Mesothelial cell of epicardium (in vitro differentiated cells): ENCODE results near the gene CSPG4. TPM values are rescaled to one million over a fixed set of nuclear protein-coding genes. Genes with fewer than 3 reads are reported as not detected.
A peak's percentile ranks its signal among the peaks of the same experiment; 100 is the strongest.
"Not testable (repeated sequence)": the region's sequence is repeated elsewhere in the genome, so short reads cannot be mapped to it uniquely, and the experiment has no call there.

Experiments
- DNase-seq, 2 experiments: peaks; one replicate each; pipeline ENCODE4 v3.0.0; 2021; ENCODE audit warnings: low spot score in 2 of 2; ENCODE audit not compliant: unreplicated experiment in 2 of 2
- H3K27ac Mint-ChIP-seq: 2 replicates; pipeline ENCODE4 v1.8.0; 2021; ENCODE audit warnings: mixed read lengths
- H3K27me3 Mint-ChIP-seq: 2 replicates; pipeline ENCODE4 v1.8.0; 2021; ENCODE audit warnings: low read depth, mixed read lengths
- H3K36me3 Mint-ChIP-seq: 2 replicates; pipeline ENCODE4 v1.8.0; 2021; ENCODE audit warnings: mixed read lengths
- H3K4me1 Mint-ChIP-seq: 2 replicates; pipeline ENCODE4 v1.8.0; 2021; ENCODE audit warnings: mixed read lengths
- H3K4me3 Mint-ChIP-seq: 2 replicates; pipeline ENCODE4 v1.8.0; 2021; ENCODE audit warnings: mild to moderate bottlenecking, moderate library complexity, mixed read lengths
- H3K9me3 Mint-ChIP-seq: 2 replicates; pipeline ENCODE4 v1.8.0; 2021; ENCODE audit warnings: mixed read lengths
- CTCF ChIP-seq: fragments of 200-600 bp; sonication (generic); IDR thresholded peaks from one replicate; pipeline ENCODE4 v1.5.0; 2021; ENCODE audit warnings: antibody characterized with exemption; ENCODE audit not compliant: unreplicated experiment
- total RNA-seq: library from RNA; stranded (reverse); gene quantifications from 3 replicates; pipeline ENCODE4 v1.2.1, GENCODE V29; 2021

CSPG4 gene
- total RNA-seq, 1 donor from 2014 or later, result 11.4 TPM

GRCh38 chr15:75738647-75739325 lies 26.1 kb upstream of the CSPG4 start:
- no peak for TF ChIP-seq CTCF
- H3K27me3 Mint-ChIP-seq, result peaks cover 9% of the 10 kb centered on the region
- H3K27ac Mint-ChIP-seq, result peak overlapping the region; percentile 6
- H3K9me3 Mint-ChIP-seq, result peaks cover 8% of the 10 kb centered on the region
- no peaks in the 10 kb centered on the region for H3K36me3 Mint-ChIP-seq
- peaks cover 26% of the 10 kb centered on the region for H3K4me1 Mint-ChIP-seq
- H3K4me3 Mint-ChIP-seq, result peak overlapping the region; percentile 85
- peak; percentile 91 to 95 for DNase-seq

- Mint-ChIP-seq H3K9me3 (peaks cover 5% of the 10 kb centered on the region), H3K36me3 (no peaks in the 10 kb centered on the region), H3K27me3 (peaks cover 9% of the 10 kb centered on the region), H3K4me3 (peak overlapping the region; percentile 85), H3K27ac (no peak overlapping the region), H3K4me1 (peaks cover 30% of the 10 kb centered on the region)
- no peak for TF ChIP-seq CTCF
- no peak for DNase-seq
Observed at GRCh38 chr15:75738014-75738646, 25.5 kb upstream of the CSPG4 start.

GRCh38 chr15:75737116-75738013 lies 24.7 kb upstream of the CSPG4 start:
- Mint-ChIP-seq H3K4me1 (peaks cover 37% of the 10 kb centered on the region), H3K4me3 (peak overlapping the region; percentile 85)
- not testable (repeated sequence) for H3K27ac Mint-ChIP-seq, H3K36me3 Mint-ChIP-seq, DNase-seq, H3K9me3 Mint-ChIP-seq, H3K27me3 Mint-ChIP-seq

GRCh38 chr15:75736256-75736655 lies 23.6 kb upstream of the CSPG4 start:
- TF ChIP-seq CTCF, result no peak
- no peak for DNase-seq
- Mint-ChIP-seq H3K4me3 (no peak overlapping the region), H3K27me3 (peaks cover 9% of the 10 kb centered on the region), H3K4me1 (peaks cover 48% of the 10 kb centered on the region), H3K9me3 (no peaks in the 10 kb centered on the region), H3K36me3 (no peaks in the 10 kb centered on the region), H3K27ac (no peak overlapping the region)

GRCh38 chr15:75734861-75735760 lies 22.5 kb upstream of the CSPG4 start:
- Mint-ChIP-seq H3K27ac (peak overlapping the region; percentile 79), H3K4me1 (peaks cover 51% of the 10 kb centered on the region)
- not testable (repeated sequence) for H3K27me3 Mint-ChIP-seq, H3K4me3 Mint-ChIP-seq, H3K9me3 Mint-ChIP-seq, DNase-seq, H3K36me3 Mint-ChIP-seq
